SU-DHL-6 (cell line): Measurements from ENCODE around the gene MTMR11.

Source experiments
- H2AFZ ChIP-seq: fragments of 200-600 bp; sonication (generic); 2 replicates; pipeline ENCODE4 v1.6.1; 2014; ENCODE audit warnings: low read depth, mild to moderate bottlenecking, moderate library complexity, mixed read lengths, antibody characterized with exemption, low read length; ENCODE audit not compliant: severe bottlenecking
- H3F3A ChIP-seq: fragments of 200-600 bp; shearing (Covaris generic); 2 replicates; pipeline ENCODE4 v1.6.0; 2016; ENCODE audit warnings: antibody characterized with exemption, mild to moderate bottlenecking; ENCODE audit not compliant: insufficient read depth
- H3K27ac ChIP-seq: fragments of 200-600 bp; sonication (generic); 2 replicates; pipeline ENCODE4 v1.5.1; 2016; ENCODE audit warnings: low read depth, mild to moderate bottlenecking, low read length, moderate library complexity, mixed read lengths
- H3K27me3 ChIP-seq: fragments of 200-600 bp; sonication (generic), shearing (Covaris generic); 2 replicates; pipeline ENCODE4 v1.6.0; 2014; ENCODE audit warnings: mild to moderate bottlenecking, low read length
- H3K36me3 ChIP-seq: fragments of 200-600 bp; sonication (generic); 2 replicates; pipeline ENCODE4 v1.6.1; 2014; ENCODE audit warnings: mild to moderate bottlenecking, low read length, mixed read lengths
- H3K4me2 ChIP-seq: fragments of 300-600, 200-600 bp; shearing (Covaris generic), sonication (generic); 2 replicates; pipeline ENCODE4 v1.6.0; 2014; ENCODE audit warnings: low read length, low read depth, mild to moderate bottlenecking; ENCODE audit not compliant: poor library complexity, severe bottlenecking
- H3K4me3 ChIP-seq: fragments of 200-600 bp; sonication (generic); 2 replicates; pipeline ENCODE4 v1.5.1; 2014; ENCODE audit warnings: antibody characterized with exemption, low read length, mild to moderate bottlenecking, mixed read lengths; ENCODE audit not compliant: insufficient read depth, poor library complexity, severe bottlenecking
- H3K79me2 ChIP-seq: fragments of 200-600 bp; sonication (generic); 2 replicates; pipeline ENCODE4 v1.6.1; 2014; ENCODE audit warnings: mild to moderate bottlenecking, low read length, moderate library complexity; ENCODE audit not compliant: insufficient read depth
- H3K9ac ChIP-seq: fragments of 200-600 bp; sonication (generic); 2 replicates; pipeline ENCODE4 v1.7.0; 2014; ENCODE audit warnings: mild to moderate bottlenecking, low read length
- H3K9me2 ChIP-seq: fragments of 200-600 bp; sonication (generic); replicated peaks from 2 replicates; pipeline ENCODE4 v1.6.1; 2014; ENCODE audit warnings: low read length; ENCODE audit not compliant: insufficient read depth
- H3K9me3 ChIP-seq: fragments of 200-600 bp; sonication (generic); 2 replicates; pipeline ENCODE4 v1.6.1; 2014; ENCODE audit warnings: low read length, mixed read lengths; ENCODE audit not compliant: insufficient read depth
- H4K20me1 ChIP-seq: fragments of 200-600 bp; sonication (generic); 2 replicates; pipeline ENCODE4 v1.6.1; 2014; ENCODE audit warnings: low read depth, mild to moderate bottlenecking, antibody characterized with exemption, low read length, moderate library complexity, mixed read lengths
- CTCF ChIP-seq: fragments of 200-600 bp; sonication (generic); IDR thresholded peaks from one replicate; pipeline ENCODE4 v1.5.1; 2017; ENCODE audit warnings: antibody characterized with exemption, mild to moderate bottlenecking, low read length, moderate library complexity; ENCODE audit not compliant: insufficient read depth, poor library complexity, severe bottlenecking
- EZH2phosphoT487 ChIP-seq: fragments of 200-600 bp; sonication (generic), shearing (Covaris generic); conservative IDR thresholded peaks from 2 replicates; pipeline ENCODE4 v1.6.1; 2018; ENCODE audit warnings: mild to moderate bottlenecking, antibody characterized with exemption, low read length, moderate library complexity, mixed read lengths

Gene MTMR11

GRCh38 chr1:149925345-149925744 lies 11.3 kb downstream of the MTMR11 start:
- Histone ChIP-seq H3K9me2 (no peaks in the 10 kb centered on the region), H3K36me3 (peaks cover 16% of the 10 kb centered on the region), H3K27ac (no peak overlapping the region), H3K9ac (no peak overlapping the region), H3K9me3 (no peaks in the 10 kb centered on the region), H3K27me3 (no peaks in the 10 kb centered on the region), H3F3A (peaks cover 6% of the 10 kb centered on the region; the same call in 1 of the 2 replicates), H2AFZ (no peak overlapping the region), H3K79me2 (peaks cover 16% of the 10 kb centered on the region), H3K4me3 (no peak overlapping the region), H3K4me2 (no peak overlapping the region), H4K20me1 (no peaks in the 10 kb centered on the region)
- TF ChIP-seq EZH2phosphoT487, result no peak
- TF ChIP-seq CTCF, result no peak

- H4K20me1 ChIP-seq, result no peaks in the 10 kb centered on the region
- no peak overlapping the region for H2AFZ ChIP-seq
- TF ChIP-seq EZH2phosphoT487, result no peak
- TF ChIP-seq CTCF, result no peak
- no peak overlapping the region for H3K4me3 ChIP-seq
- H3K4me2 ChIP-seq, result no peak overlapping the region
- no peaks in the 10 kb centered on the region for H3K9me3 ChIP-seq
- H3K79me2 ChIP-seq, result peaks cover 16% of the 10 kb centered on the region
- H3K27me3 ChIP-seq, result no peaks in the 10 kb centered on the region
- H3K9ac ChIP-seq, result no peak overlapping the region
- H3K9me2 ChIP-seq, result no peaks in the 10 kb centered on the region
- H3K36me3 ChIP-seq, result peaks cover 16% of the 10 kb centered on the region
- H3K27ac ChIP-seq, result no peak overlapping the region
- peaks cover 3% of the 10 kb centered on the region; the same call in 1 of the 2 replicates for H3F3A ChIP-seq
Observed at GRCh38 chr1:149923626-149924025, 13.1 kb downstream of the MTMR11 start.

- Histone ChIP-seq H3K27ac (no peak within 1 kb of the TSS), H3K9me2 (no peaks in the 10 kb centered on the region), H3F3A (0 out of 2 replicates have a peak, but pooled peaks cover 3% of the 10 kb centered on the region), H3K9ac (no peak within 1 kb of the TSS), H3K79me2 (no peaks in the 10 kb centered on the region), H3K4me3 (no peak within 1 kb of the TSS), H3K4me2 (no peak within 1 kb of the TSS), H3K27me3 (no peaks in the 10 kb centered on the region), H2AFZ (no peak within 1 kb of the TSS), H3K9me3 (no peaks in the 10 kb centered on the region), H4K20me1 (no peaks in the 10 kb centered on the region), H3K36me3 (no peaks in the 10 kb centered on the region)
- no peak for TF ChIP-seq EZH2phosphoT487
Observed at GRCh38 chr1:149917571-149918144, 19.0 kb downstream of the MTMR11 start, which contains the start of gene SV2A. Gene SV2A, minus strand, starts transcription at chr1:149917844. Its CDS starts 4,004 bp downstream, at chr1:149913840.

- Histone ChIP-seq H3K79me2 (no peaks in the 10 kb centered on the region), H3K9me3 (no peaks in the 10 kb centered on the region), H3K9me2 (no peaks in the 10 kb centered on the region), H2AFZ (no peak overlapping the region), H3K4me2 (no peak overlapping the region), H3F3A (0 out of 2 replicates have a peak, but pooled peaks cover 3% of the 10 kb centered on the region), H4K20me1 (no peaks in the 10 kb centered on the region), H3K36me3 (no peaks in the 10 kb centered on the region), H3K4me3 (no peak overlapping the region), H3K27ac (no peak overlapping the region), H3K27me3 (no peaks in the 10 kb centered on the region), H3K9ac (no peak overlapping the region)
- TF ChIP-seq EZH2phosphoT487 (no peak), CTCF (no peak)
Observed at GRCh38 chr1:149916898-149917252, 19.8 kb downstream of the MTMR11 start.
